ENCODE results near the gene RBMS1.

DNA sequence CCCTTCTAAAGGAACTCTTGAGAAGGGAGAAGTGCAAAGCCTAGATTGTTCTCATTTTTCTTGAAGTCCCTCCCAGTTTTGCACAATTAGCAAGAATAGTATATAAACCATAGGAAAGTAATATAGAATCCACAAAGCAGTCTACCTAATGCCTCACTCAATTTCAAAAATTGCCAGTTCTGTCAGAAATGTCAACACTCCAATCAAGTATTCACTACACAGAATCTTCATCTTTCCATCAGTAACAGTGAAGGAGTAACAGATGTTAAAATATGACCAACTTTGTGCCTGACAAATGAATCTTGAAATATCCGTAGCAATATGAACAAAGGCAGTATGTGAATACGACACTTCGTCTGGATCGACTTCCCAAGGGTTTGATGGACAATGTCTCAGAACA lies 56.3 kb downstream of the RBMS1 start:
- no peak for TF ChIP-seq CBX8 (IDR thresholded peaks at IDR 0.05)
- TF ChIP-seq, protein P1, sequence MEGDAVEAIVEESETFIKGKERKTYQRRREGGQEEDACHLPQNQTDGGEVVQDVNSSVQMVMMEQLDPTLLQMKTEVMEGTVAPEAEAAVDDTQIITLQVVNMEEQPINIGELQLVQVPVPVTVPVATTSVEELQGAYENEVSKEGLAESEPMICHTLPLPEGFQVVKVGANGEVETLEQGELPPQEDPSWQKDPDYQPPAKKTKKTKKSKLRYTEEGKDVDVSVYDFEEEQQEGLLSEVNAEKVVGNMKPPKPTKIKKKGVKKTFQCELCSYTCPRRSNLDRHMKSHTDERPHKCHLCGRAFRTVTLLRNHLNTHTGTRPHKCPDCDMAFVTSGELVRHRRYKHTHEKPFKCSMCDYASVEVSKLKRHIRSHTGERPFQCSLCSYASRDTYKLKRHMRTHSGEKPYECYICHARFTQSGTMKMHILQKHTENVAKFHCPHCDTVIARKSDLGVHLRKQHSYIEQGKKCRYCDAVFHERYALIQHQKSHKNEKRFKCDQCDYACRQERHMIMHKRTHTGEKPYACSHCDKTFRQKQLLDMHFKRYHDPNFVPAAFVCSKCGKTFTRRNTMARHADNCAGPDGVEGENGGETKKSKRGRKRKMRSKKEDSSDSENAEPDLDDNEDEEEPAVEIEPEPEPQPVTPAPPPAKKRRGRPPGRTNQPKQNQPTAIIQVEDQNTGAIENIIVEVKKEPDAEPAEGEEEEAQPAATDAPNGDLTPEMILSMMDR (IDR thresholded peaks at IDR 0.05) = no peak
- TF ChIP-seq, protein P2, sequence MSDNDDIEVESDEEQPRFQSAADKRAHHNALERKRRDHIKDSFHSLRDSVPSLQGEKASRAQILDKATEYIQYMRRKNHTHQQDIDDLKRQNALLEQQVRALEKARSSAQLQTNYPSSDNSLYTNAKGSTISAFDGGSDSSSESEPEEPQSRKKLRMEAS (IDR thresholded peaks at IDR 0.05) = no peak
- no peak for TF ChIP-seq CHD2 (IDR thresholded peaks at IDR 0.05; ENCODE audit: low read length, partially characterized antibody)
